ENCODE data around the gene THRB. TPM values are rescaled to one million over a fixed set of nuclear protein-coding genes. Genes with fewer than 3 reads are reported as not detected.

The THRB gene
- total RNA-seq, 1 experiment from 2014 or later = 5.8 TPM

GRCh38 chr3:24393316-24393715, 101.3 kb downstream of the THRB start:
- DNase-seq (ENCODE audit: low spot score) (no peak), ATAC-seq (no peak)
- Mint-ChIP-seq H3K9me3 (peaks cover 6% of the 10 kb centered on the region; the same call in 1 of the 2 replicates), H3K27ac (no peak overlapping the region), H3K27me3 (ENCODE audit: low read depth) (peaks cover 41% of the 10 kb centered on the region), H3K4me1 (peaks cover 34% of the 10 kb centered on the region), H3K36me3 (peaks cover 5% of the 10 kb centered on the region; the same call in 1 of the 2 replicates), H3K4me3 (no peak overlapping the region)
- no peak for TF ChIP-seq FOXP1 (CRISPR knock-in tag; IDR thresholded peaks at IDR 0.05; ENCODE audit: borderline replicate concordance)
- TF ChIP-seq SMAD3 (CRISPR knock-in tag; IDR thresholded peaks at IDR 0.05; ENCODE audit: borderline replicate concordance) = no peak
- TF ChIP-seq ZNF219 (CRISPR knock-in tag; IDR thresholded peaks at IDR 0.05; ENCODE audit: borderline replicate concordance) = no peak
- no peak for TF ChIP-seq EMX1 (CRISPR knock-in tag; IDR thresholded peaks at IDR 0.05)
- no peak for TF ChIP-seq E2F5 (CRISPR knock-in tag; IDR thresholded peaks at IDR 0.05)
- no peak for TF ChIP-seq E2F1 (CRISPR knock-in tag; IDR thresholded peaks at IDR 0.05)
- no peak for TF ChIP-seq CTCF (IDR thresholded peaks at IDR 0.05)
- TF ChIP-seq ESRRA (CRISPR knock-in tag; IDR thresholded peaks at IDR 0.05; ENCODE audit: borderline replicate concordance) = no peak
- no peak for TF ChIP-seq ZNF671 (CRISPR knock-in tag; IDR thresholded peaks at IDR 0.05)
- ChIA-PET POLR2A (no interaction called here), CTCF (no interaction called here)

GRCh38 chr3:24390169-24391130, 104.2 kb downstream of the THRB start:
- ATAC-seq = no peak
- DNase-seq (ENCODE audit: low spot score) = no peak
- no peak overlapping the region for H3K4me3 Mint-ChIP-seq
- H3K27ac Mint-ChIP-seq = no peak overlapping the region
- CTCF ChIA-PET = interaction anchor here (0.6 kb wide), 1 partner anchor 9 kb away, joined by 3 read pairs; no protein-coding TSS in a partner anchor
- H3K27me3 Mint-ChIP-seq (ENCODE audit: low read depth) = peaks cover 15% of the 10 kb centered on the region
- H3K4me1 Mint-ChIP-seq = peaks cover 22% of the 10 kb centered on the region
- no peaks in the 10 kb centered on the region for H3K36me3 Mint-ChIP-seq
- POLR2A ChIA-PET = no interaction called here
- no peaks in the 10 kb centered on the region for H3K9me3 Mint-ChIP-seq
- TF ChIP-seq NR3C1 (CRISPR knock-in tag; conservative IDR thresholded peaks at IDR 0.05; ENCODE audit: low read depth) (no peak), ZNF317 (CRISPR knock-in tag; IDR thresholded peaks at IDR 0.05; ENCODE audit: borderline replicate concordance, low read depth) (no peak), RORB (CRISPR knock-in tag; IDR thresholded peaks at IDR 0.05) (no peak), RELA (CRISPR knock-in tag; IDR thresholded peaks at IDR 0.05; ENCODE audit: borderline replicate concordance) (no peak), USF2 (CRISPR knock-in tag; IDR thresholded peaks at IDR 0.05) (no peak), E2F4 (CRISPR knock-in tag; IDR thresholded peaks at IDR 0.05; ENCODE audit: borderline replicate concordance, low read depth) (no peak), CREB1 (CRISPR knock-in tag; IDR thresholded peaks at IDR 0.05) (no peak), FOXP1 (CRISPR knock-in tag; IDR thresholded peaks at IDR 0.05; ENCODE audit: borderline replicate concordance) (no peak), CDX4 (CRISPR knock-in tag; IDR thresholded peaks at IDR 0.05; ENCODE audit: borderline replicate concordance) (no peak), ZNF532 (CRISPR knock-in tag; IDR thresholded peaks at IDR 0.05; ENCODE audit: borderline replicate concordance) (no peak)
